ENCODE results near the gene FAM168B. TPM values are rescaled to one million over a fixed set of nuclear protein-coding genes. Genes with fewer than 3 reads are reported as not detected.

FAM168B gene
- total RNA-seq, 1 donor from 2014 or later = 111 TPM

- H3K27me3 Mint-ChIP-seq (ENCODE audit: unreplicated experiment) = peaks cover 43% of the 10 kb centered on the region
These were observed 81.8 kb downstream of the FAM168B start for GRCh38 chr2:131011486-131011885.

GRCh38 chr2:131010566-131010965, 82.7 kb downstream of the FAM168B start:
- Mint-ChIP-seq H3K27ac (ENCODE audit: unreplicated experiment) (no peak overlapping the region), H3K27me3 (ENCODE audit: unreplicated experiment) (peaks cover 43% of the 10 kb centered on the region), H3K4me3 (ENCODE audit: unreplicated experiment) (no peak overlapping the region), H3K4me1 (ENCODE audit: unreplicated experiment) (no peaks in the 10 kb centered on the region), H3K9me3 (ENCODE audit: unreplicated experiment) (no peaks in the 10 kb centered on the region), H3K36me3 (ENCODE audit: unreplicated experiment) (no peaks in the 10 kb centered on the region)
- TF ChIP-seq CTCF (IDR thresholded peaks at IDR 0.05) = no peak
- no peak for DNase-seq (ENCODE audit: extremely low spot score, unreplicated experiment)

More at GRCh38 chr2:131011486-131011885, 81.8 kb downstream of the FAM168B start:
- no peak for TF ChIP-seq CTCF (IDR thresholded peaks at IDR 0.05)
- H3K9me3 Mint-ChIP-seq (ENCODE audit: unreplicated experiment) = no peaks in the 10 kb centered on the region
- H3K4me3 Mint-ChIP-seq (ENCODE audit: unreplicated experiment) = no peak overlapping the region
- no peaks in the 10 kb centered on the region for H3K4me1 Mint-ChIP-seq (ENCODE audit: unreplicated experiment)
- H3K27ac Mint-ChIP-seq (ENCODE audit: unreplicated experiment) = no peak overlapping the region
- no peak for DNase-seq (ENCODE audit: extremely low spot score, unreplicated experiment)
- H3K36me3 Mint-ChIP-seq (ENCODE audit: unreplicated experiment) = no peaks in the 10 kb centered on the region

- no peaks in the 10 kb centered on the region for H3K9me3 Mint-ChIP-seq (ENCODE audit: unreplicated experiment)
- TF ChIP-seq CTCF (IDR thresholded peaks at IDR 0.05) = no peak
These were observed 83.4 kb downstream of the FAM168B start for GRCh38 chr2:131009713-131010475.

GRCh38 chr2:131008967-131009366, 84.3 kb downstream of the FAM168B start:
- Mint-ChIP-seq H3K9me3 (ENCODE audit: unreplicated experiment) (no peaks in the 10 kb centered on the region), H3K27ac (ENCODE audit: unreplicated experiment) (no peak overlapping the region)
- TF ChIP-seq CTCF (IDR thresholded peaks at IDR 0.05) = no peak

More at GRCh38 chr2:131009713-131010475, 83.4 kb downstream of the FAM168B start:
- no peak overlapping the region for H3K4me3 Mint-ChIP-seq (ENCODE audit: unreplicated experiment)
- no peaks in the 10 kb centered on the region for H3K36me3 Mint-ChIP-seq (ENCODE audit: unreplicated experiment)
- H3K27me3 Mint-ChIP-seq (ENCODE audit: unreplicated experiment) = peaks cover 43% of the 10 kb centered on the region
- H3K4me1 Mint-ChIP-seq (ENCODE audit: unreplicated experiment) = no peaks in the 10 kb centered on the region
- H3K27ac Mint-ChIP-seq (ENCODE audit: unreplicated experiment) = no peak overlapping the region
- no peak for DNase-seq (ENCODE audit: extremely low spot score, unreplicated experiment)

GRCh38 chr2:131006561-131006960, 86.7 kb downstream of the FAM168B start:
- Mint-ChIP-seq H3K27me3 (ENCODE audit: unreplicated experiment) (peaks cover 35% of the 10 kb centered on the region), H3K4me3 (ENCODE audit: unreplicated experiment) (no peak overlapping the region), H3K36me3 (ENCODE audit: unreplicated experiment) (no peaks in the 10 kb centered on the region)

More at GRCh38 chr2:131008967-131009366, 84.3 kb downstream of the FAM168B start:
- Mint-ChIP-seq H3K4me3 (ENCODE audit: unreplicated experiment) (no peak overlapping the region), H3K27me3 (ENCODE audit: unreplicated experiment) (peaks cover 38% of the 10 kb centered on the region), H3K4me1 (ENCODE audit: unreplicated experiment) (no peaks in the 10 kb centered on the region), H3K36me3 (ENCODE audit: unreplicated experiment) (no peaks in the 10 kb centered on the region)
- DNase-seq (ENCODE audit: extremely low spot score, unreplicated experiment) = no peak

More at GRCh38 chr2:131006561-131006960, 86.7 kb downstream of the FAM168B start:
- no peak for TF ChIP-seq CTCF (IDR thresholded peaks at IDR 0.05)
- Mint-ChIP-seq H3K27ac (ENCODE audit: unreplicated experiment) (no peak overlapping the region), H3K4me1 (ENCODE audit: unreplicated experiment) (no peaks in the 10 kb centered on the region), H3K9me3 (ENCODE audit: unreplicated experiment) (no peaks in the 10 kb centered on the region)
- DNase-seq (ENCODE audit: extremely low spot score, unreplicated experiment) = no peak

Measured in osteocyte (in vitro differentiated cells).